Muscle layer of duodenum (tissue), 2 donors: ENCODE results near the gene TTC39A.

Experiments used
- H3K27ac ChIP-seq: one replicate; pipeline ENCODE4 v1.7.0; 2013; ENCODE audit warnings: mild to moderate bottlenecking, low read length
- H3K27me3 ChIP-seq: one replicate; pipeline ENCODE4 v1.7.0; 2013; ENCODE audit warnings: low read depth, mild to moderate bottlenecking, control low read depth, low read length
- H3K36me3 ChIP-seq, 2 donors: one replicate each; pipeline ENCODE4 v1.7.0; 2013; ENCODE audit warnings: low read length in 2 of 2, control low read depth in 1 of 2, mild to moderate bottlenecking in 1 of 2; ENCODE audit not compliant: insufficient read depth in 2 of 2, control insufficient read depth in 1 of 2
- H3K4me1 ChIP-seq, 2 donors: one replicate each; pipeline ENCODE4 v1.7.0; 2013; ENCODE audit warnings: low read length in 2 of 2, mild to moderate bottlenecking in 2 of 2, control low read depth in 1 of 2, moderate library complexity in 1 of 2; ENCODE audit not compliant: insufficient read depth in 2 of 2, control insufficient read depth in 1 of 2
- H3K4me3 ChIP-seq, 2 donors: one replicate each; pipeline ENCODE4 v1.7.0; 2013; ENCODE audit warnings: low read length in 2 of 2, low read depth in 1 of 2, mild to moderate bottlenecking in 1 of 2
- H3K9me3 ChIP-seq, 2 donors: one replicate each; pipeline ENCODE4 v1.7.0; 2013; ENCODE audit warnings: low read length in 2 of 2, control low read depth in 1 of 2, mild to moderate bottlenecking in 1 of 2; ENCODE audit not compliant: control insufficient read depth in 1 of 2
- donor health status: healthy.

The TTC39A gene

DNA sequence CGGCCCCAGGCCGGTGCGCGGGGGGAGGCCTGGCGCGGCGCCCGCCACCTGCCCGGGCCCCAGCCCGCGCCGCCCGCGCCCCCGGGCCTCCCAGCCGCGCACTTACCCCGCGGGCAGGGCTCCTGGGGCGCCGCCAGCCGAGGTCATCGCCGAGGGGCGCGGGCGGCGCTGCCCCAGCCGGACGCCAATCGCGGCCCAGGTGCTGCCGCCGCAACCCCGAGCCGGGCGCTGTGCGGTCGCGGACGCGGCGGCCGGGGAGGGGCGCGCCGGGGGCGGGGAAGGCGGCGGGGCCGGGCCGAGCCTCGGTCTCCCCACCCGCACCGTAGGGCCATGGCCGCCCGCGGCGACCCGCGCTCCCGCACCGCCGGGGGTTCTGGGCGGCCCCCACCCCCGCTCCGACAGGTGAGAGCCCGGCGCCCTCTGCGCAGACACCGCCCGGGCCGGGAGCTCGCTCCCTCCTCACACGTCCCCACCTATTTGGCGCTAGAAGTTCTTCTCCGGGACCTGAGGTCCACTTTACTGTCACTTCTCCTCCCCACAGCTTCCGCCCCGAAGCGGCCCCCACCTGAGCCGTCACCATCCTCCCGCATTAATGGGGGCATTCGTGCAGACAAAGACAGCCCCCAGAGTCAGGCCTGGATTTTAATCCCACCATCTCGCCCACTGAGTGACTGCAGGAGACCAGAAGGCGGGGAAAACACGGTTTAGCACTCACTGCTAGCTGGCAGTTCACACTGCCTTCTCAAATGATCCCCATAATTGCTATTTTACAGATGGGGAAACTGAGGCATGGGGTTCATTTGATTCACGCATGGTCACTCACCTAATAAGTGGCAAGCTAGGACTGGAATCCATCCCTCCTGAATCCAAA is at the start of gene TTC39A:
Gene TTC39A, minus strand, starts transcription at position 232 of the 871 bp plus-strand sequence. Its CDS starts 85 bp downstream, at position 147.
- Histone ChIP-seq H3K36me3 (no peaks in the 10 kb centered on the region), H3K27me3 (peaks cover 12% of the 10 kb centered on the region), H3K4me3 (peak within 1 kb of the TSS; percentile 62 to 64), H3K4me1 (peaks cover 5 to 10% of the 10 kb centered on the region in 2 donors), H3K9me3 (no peaks in the 10 kb centered on the region), H3K27ac (no peak within 1 kb of the TSS)

DNA sequence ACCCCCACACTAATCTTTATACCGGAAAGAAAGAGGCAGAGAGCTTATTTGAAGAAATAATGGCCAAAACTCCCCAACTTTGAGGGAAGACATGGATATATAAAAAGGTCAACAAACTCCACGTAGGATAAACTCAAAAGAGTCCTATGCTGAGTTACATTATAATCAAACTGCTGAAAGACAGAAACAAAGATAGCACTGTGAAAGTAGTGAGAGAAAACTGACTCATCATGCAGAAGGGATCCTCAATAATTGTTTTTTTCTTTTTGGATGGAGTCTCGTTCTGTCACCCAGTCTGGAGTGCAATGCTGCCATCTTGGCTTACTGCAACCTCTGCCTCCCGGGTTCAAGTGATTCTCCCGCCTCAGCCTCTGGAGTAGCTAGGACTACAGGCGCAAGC is 48.5 kb upstream of the TTC39A start:
- Histone ChIP-seq H3K27ac (no peak overlapping the region), H3K9me3 (peaks cover 0 to 6% of the 10 kb centered on the region in 2 donors), H3K27me3 (no peaks in the 10 kb centered on the region), H3K36me3 (peaks cover 19 to 20% of the 10 kb centered on the region in 2 donors), H3K4me1 (no peaks in the 10 kb centered on the region), H3K4me3 (no peak overlapping the region)

DNA sequence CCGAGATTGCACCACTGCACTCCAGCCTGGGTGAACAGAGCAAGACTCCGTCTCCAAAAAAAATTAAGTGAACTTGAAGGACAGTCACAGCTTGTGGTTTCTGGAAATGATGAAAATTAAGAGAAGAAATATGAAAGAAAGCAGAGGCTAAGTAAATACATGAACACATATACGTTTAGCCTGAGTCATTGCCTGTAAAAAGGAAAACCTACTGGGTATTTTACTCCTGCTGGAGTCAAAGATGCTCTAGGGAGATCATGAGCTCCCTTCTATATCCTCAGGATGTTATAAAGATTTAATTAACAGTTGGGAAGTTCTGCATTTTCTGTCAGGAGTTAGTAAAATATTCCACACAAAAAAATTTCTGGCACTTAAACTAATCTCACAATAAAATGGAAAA is 43.5 kb upstream of the TTC39A start:
- H3K36me3 ChIP-seq = peaks cover 23 to 25% of the 10 kb centered on the region in 2 donors
- H3K4me3 ChIP-seq = no peak overlapping the region
- no peaks in the 10 kb centered on the region for H3K4me1 ChIP-seq
- no peaks in the 10 kb centered on the region for H3K9me3 ChIP-seq
- no peaks in the 10 kb centered on the region for H3K27me3 ChIP-seq
- H3K27ac ChIP-seq = no peak overlapping the region

DNA sequence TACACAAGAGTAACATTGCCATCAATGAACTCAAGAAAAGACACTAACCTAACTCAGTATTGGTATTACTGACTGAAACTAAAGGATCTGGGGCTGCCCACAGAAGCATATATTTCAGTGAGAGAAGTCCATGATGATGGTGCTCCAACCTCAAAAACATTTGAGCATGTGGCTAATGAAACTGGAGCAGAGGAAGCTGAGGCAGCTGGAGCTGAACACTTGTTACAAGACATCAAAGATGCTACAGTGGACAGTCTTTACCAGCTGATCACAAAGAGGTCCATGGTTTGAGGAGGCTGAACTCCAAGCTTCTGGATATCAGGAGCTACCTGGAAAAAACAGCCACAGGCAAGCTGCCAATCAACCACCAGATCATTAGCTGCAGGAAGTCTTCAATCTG is 42.2 kb upstream of the TTC39A start:
- Histone ChIP-seq H3K27me3 (no peaks in the 10 kb centered on the region), H3K4me1 (no peaks in the 10 kb centered on the region), H3K9me3 (no peaks in the 10 kb centered on the region), H3K36me3 (peaks cover 22 to 24% of the 10 kb centered on the region in 2 donors), H3K4me3 (no peak overlapping the region), H3K27ac (no peak overlapping the region)

DNA sequence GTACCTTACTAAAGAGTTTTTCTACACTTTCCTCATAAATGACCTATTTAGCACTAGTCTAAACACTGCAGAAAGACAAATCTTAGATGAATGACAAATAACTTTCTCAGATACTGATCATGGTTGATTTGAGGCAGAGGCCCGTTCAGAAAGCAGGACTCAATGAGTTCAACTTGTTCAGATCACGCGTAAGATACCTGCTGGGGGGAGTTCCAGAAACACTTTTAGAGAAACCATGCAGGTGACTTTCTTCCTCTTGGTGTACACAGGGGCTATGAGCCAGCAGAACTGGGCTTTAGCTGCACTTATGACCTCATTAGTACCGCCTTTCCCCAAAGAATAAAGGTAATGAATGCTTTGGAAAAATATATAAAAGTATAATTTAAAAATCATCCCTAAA is 38.8 kb upstream of the TTC39A start:
- Histone ChIP-seq H3K36me3 (peaks cover 24 to 38% of the 10 kb centered on the region in 2 donors), H3K27ac (no peak overlapping the region), H3K4me1 (no peaks in the 10 kb centered on the region), H3K27me3 (no peaks in the 10 kb centered on the region), H3K4me3 (no peak overlapping the region), H3K9me3 (no peaks in the 10 kb centered on the region)

DNA sequence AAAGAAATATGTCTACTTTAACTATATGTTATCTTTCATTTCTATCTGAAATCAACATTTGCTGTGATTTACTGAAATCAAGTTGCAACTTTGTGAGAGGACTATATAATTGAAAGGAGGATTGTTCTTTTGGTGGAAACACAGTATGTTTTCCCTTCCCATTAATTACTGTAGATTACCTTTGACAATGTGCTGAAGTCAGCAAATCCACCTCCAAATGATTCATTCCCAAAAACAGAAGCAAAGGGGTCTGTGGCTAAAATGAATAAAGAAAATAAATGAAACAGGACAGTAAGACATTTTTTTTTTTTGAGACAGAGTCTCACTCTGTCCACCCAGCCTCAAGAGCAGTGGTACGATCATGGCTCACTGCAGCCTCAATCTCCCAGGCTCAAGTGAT is 35.4 kb upstream of the TTC39A start:
- no peaks in the 10 kb centered on the region for H3K27me3 ChIP-seq
- H3K4me3 ChIP-seq = no peak overlapping the region
- H3K4me1 ChIP-seq = no peaks in the 10 kb centered on the region
- H3K36me3 ChIP-seq = peaks cover 12 to 35% of the 10 kb centered on the region in 2 donors
- no peaks in the 10 kb centered on the region for H3K9me3 ChIP-seq
- H3K27ac ChIP-seq = no peak overlapping the region

DNA sequence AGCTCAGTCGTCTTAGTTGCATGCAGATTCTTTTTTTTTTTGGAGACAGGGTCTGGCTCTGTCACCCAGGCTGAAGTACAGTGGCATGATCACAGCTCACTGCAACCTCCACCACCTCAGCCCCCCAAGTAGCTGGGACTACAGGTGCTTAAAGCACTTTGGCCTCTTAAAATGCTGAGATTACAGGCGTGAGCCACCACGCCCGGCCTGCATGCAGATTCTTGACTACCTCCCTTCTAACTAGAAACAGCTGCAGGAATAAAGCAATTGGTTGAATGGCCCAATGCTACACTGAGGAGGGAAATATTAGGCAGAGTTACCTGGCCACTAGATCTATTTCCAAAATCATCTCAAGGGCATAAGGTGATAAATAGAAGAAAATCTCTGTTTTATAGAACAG is 29.5 kb upstream of the TTC39A start:
- Histone ChIP-seq H3K9me3 (no peaks in the 10 kb centered on the region), H3K27ac (no peak overlapping the region), H3K27me3 (no peaks in the 10 kb centered on the region), H3K4me3 (no peak overlapping the region), H3K4me1 (no peaks in the 10 kb centered on the region), H3K36me3 (peaks cover 0 to 46% of the 10 kb centered on the region in 2 donors)

DNA sequence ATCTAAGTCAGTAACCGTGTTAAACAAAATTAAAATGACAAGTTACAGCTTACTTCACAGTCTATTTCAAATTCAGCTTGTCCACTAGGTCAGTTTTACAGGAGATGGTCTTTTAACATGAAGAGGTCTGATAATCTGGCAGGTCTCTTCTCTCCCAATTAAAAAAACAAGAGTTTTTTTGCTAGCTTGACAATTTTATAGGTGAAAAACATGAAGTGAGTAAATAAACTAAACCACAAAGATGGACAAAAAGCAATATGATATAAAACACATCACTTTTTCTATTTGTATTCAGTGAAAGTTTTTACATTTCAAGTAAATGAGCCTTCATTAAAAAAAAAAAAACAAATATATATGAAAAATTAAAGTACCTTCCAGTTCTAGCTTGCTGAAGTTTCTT is 25.0 kb upstream of the TTC39A start:
- Histone ChIP-seq H3K4me3 (no peak overlapping the region), H3K27ac (no peak overlapping the region), H3K9me3 (no peaks in the 10 kb centered on the region), H3K36me3 (peaks cover 0 to 27% of the 10 kb centered on the region in 2 donors), H3K27me3 (no peaks in the 10 kb centered on the region), H3K4me1 (no peaks in the 10 kb centered on the region)

DNA sequence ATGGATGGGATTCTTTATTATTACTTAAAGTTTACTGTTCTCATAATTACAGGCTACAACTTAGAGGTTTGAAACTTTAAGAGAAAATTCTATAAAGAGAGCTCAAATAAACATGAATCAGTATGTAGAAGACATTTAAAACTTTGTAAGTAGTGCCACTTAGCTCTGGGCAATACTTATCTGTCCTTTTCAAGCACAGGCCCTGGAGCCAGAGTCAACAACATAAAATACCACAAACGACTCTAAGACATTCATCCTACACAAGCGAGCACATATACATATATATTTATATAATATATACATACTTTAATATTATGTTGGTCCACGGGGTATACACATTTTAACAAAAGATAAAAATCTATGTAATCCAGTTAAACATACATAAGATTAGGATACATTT is 24.1 kb upstream of the TTC39A start:
- H3K36me3 ChIP-seq = peaks cover 0 to 25% of the 10 kb centered on the region in 2 donors
- no peak overlapping the region for H3K27ac ChIP-seq

DNA sequence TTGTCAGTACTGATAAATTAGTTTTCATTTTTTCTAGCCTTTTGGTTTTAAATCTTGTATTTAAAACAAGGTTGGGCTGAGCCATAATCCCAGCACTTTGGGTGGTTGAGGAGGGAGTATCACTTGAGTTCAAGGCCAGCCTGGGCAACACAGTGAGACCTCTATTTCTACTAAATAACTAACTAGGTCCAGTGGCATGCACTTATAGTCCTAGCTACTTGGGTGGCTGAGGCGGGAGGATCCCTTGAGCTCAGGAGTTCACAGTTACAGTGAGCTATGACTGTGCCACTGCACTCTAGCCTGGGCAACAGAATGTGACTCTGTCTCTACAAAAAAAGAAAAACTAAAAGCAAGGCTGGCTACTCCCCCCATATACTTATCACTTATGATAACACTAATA is 21.5 kb upstream of the TTC39A start:
- no peaks in the 10 kb centered on the region for H3K27me3 ChIP-seq
- H3K27ac ChIP-seq = no peak overlapping the region
- H3K4me3 ChIP-seq = no peak overlapping the region
- peaks cover 0 to 15% of the 10 kb centered on the region in 2 donors for H3K36me3 ChIP-seq
- H3K4me1 ChIP-seq = no peaks in the 10 kb centered on the region
- no peaks in the 10 kb centered on the region for H3K9me3 ChIP-seq

More for the DNA sequence above, 24.1 kb upstream of the TTC39A start:
- no peaks in the 10 kb centered on the region for H3K9me3 ChIP-seq
- no peaks in the 10 kb centered on the region for H3K4me1 ChIP-seq
- H3K4me3 ChIP-seq = no peak overlapping the region
- no peaks in the 10 kb centered on the region for H3K27me3 ChIP-seq

DNA sequence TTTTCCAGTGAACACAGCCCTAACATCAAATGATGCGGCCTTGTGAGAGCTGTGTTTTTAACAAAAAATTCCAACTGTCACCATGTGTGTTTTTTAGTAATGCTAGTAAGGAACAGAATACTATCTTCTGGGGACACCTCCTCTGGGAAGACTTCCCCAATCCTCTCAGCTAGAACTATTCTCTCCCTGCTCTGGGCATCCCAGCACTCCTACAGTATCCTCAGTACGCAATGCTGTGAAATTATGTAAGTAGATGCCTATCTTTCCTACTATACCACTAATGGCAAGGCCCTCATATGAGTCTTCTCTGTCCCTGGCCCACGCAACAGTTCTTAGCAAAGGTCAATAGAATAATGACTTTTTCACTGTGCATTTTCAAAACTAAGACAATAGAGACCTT is 19.5 kb upstream of the TTC39A start:
- no peaks in the 10 kb centered on the region for H3K27me3 ChIP-seq
- no peaks in the 10 kb centered on the region for H3K36me3 ChIP-seq
- no peak overlapping the region for H3K4me3 ChIP-seq
- H3K9me3 ChIP-seq = no peaks in the 10 kb centered on the region
- no peak overlapping the region for H3K27ac ChIP-seq
- peaks cover 0 to 5% of the 10 kb centered on the region in 2 donors for H3K4me1 ChIP-seq

DNA sequence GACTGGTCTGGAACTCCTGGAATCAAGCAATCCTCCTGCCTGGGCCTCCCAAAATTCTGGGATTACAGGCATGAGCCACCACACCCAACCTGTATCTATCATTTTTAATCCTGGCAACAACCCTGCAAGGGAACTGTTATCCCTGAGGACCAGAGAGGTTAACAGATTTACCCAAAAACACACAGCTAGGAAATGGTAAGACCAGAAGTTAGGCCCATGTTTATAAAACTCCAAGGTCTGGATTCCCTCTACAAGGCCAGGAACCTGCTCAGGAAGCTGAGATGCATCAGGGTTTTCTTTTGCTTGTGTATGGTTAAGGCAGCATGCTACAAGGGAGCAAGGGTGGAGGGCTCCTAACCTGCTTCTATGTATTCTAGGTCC is 17.8 kb upstream of the TTC39A start:
- no peaks in the 10 kb centered on the region for H3K36me3 ChIP-seq
- H3K27me3 ChIP-seq = peaks cover 11% of the 10 kb centered on the region
- H3K4me1 ChIP-seq = peaks cover 0 to 5% of the 10 kb centered on the region in 2 donors
- no peak overlapping the region for H3K4me3 ChIP-seq
- H3K9me3 ChIP-seq = no peaks in the 10 kb centered on the region
- H3K27ac ChIP-seq = no peak overlapping the region
